HG03280 (cell line): ENCODE data around the gene NTHL1.
"Not testable (repeated sequence)": the region's sequence is repeated elsewhere in the genome, so short reads cannot be mapped to it uniquely, and the experiment has no call there.

ENCODE experiments used
- ATAC-seq: cut with Tn5 transposase; IDR thresholded peaks from one replicate; pipeline ENCODE4 v1.9.1; 2021; ENCODE audit warnings: mild to moderate bottlenecking, moderate library complexity; ENCODE audit not compliant: unreplicated experiment

NTHL1 gene

GRCh38 chr16:2011726-2012125, 35.9 kb downstream of the NTHL1 start:
- ATAC-seq, result not testable (repeated sequence)

- peak; percentile 83 for ATAC-seq
These were observed 37.7 kb downstream of the NTHL1 start, which contains the start of gene ZNF598 for GRCh38 chr16:2009791-2010510. Gene ZNF598 (minus strand): TSS chr16:2009821.

- ATAC-seq, result peak; percentile 36
These were observed 38.4 kb downstream of the NTHL1 start for GRCh38 chr16:2009164-2009711.

GRCh38 chr16:2008631-2009163, 38.9 kb downstream of the NTHL1 start:
- peak; percentile 7 for ATAC-seq

DNA sequence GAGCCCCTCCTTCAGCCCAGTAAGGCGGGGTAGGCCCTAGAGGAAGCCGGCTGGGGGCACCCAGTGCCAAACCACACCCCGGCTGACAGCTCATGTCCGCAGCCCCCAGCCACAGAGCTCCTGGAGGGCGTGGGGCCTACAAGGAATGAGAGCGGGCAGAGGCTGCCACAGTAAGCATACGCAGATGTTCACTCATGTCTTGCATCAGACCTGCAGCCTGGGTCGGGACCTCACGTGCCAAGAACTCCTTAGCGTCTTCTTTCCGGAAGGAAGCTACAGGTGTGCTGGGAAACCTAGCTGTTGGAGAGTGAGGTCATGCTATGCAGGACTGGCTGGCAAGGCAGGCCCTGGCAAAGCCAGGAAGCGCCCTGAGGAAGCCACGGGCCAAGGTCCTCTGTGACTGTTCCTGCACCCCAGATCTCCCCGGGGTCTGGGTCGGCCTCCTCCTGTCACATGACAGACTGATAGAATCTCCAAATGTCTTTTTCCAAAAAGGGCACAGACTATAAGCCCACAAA, 39.6 kb downstream of the NTHL1 start:
- ATAC-seq, result no peak

DNA sequence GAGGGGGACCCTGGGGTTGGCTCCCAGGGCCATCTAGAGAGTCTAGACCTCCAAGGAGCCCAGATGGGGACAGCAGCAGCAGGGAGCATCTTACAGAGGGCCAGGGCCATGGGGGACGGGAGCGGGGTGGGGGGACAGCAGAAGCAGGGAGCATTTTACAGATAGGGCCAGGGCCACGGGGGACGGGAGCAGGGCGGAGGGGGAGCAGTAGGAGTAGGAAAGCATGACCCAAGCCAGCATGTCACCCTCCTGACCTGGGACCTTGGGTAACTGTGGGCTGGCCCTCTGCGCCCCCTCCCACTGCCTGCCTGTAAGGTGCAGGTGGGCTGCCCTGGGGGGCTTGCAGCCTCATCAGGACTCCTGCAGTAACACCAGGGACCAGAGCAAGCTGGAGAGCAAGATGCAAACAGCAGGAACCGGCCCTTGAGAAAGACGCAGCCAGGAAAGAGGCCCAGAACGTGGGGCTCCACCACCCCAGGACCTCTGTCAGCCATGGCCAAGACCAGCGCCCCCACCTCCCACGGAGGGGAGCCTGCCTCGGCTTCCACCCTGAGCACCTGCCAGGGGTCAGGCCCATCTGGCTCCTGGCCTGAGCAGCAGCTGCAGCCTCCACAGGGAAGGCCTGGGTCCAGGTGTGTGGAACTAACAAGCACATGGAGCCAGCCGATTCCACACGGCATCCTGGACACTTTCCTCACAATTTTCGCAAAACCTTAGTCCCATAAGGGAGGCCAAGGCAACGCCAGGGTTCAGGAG, 40.4 kb downstream of the NTHL1 start:
- no peak for ATAC-seq

- ATAC-seq, result no peak
These were observed 41.3 kb downstream of the NTHL1 start for GRCh38 chr16:2006317-2006716.

DNA sequence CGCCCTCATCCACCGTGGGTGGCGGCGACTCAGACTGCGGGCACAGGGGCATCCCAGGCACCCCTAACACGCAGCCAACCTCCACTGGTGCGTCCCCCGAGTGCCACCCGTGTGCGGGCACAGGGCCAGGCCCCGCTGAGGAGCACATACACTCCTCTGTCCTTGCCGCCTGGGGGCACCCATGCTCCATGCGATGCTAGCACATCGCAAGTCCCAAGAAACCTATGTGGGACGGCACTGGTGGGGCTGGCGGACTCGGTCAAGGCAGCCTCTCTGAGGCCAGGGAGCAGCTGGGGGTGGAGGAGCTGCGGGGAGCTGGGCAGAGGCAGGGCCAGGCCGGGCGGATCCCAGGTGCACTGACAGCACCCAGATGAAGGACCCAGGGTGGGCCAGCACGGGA, 42.0 kb downstream of the NTHL1 start:
- no peak for ATAC-seq

- ATAC-seq, result no peak
These were observed 42.7 kb downstream of the NTHL1 start for GRCh38 chr16:2004795-2005517.

DNA sequence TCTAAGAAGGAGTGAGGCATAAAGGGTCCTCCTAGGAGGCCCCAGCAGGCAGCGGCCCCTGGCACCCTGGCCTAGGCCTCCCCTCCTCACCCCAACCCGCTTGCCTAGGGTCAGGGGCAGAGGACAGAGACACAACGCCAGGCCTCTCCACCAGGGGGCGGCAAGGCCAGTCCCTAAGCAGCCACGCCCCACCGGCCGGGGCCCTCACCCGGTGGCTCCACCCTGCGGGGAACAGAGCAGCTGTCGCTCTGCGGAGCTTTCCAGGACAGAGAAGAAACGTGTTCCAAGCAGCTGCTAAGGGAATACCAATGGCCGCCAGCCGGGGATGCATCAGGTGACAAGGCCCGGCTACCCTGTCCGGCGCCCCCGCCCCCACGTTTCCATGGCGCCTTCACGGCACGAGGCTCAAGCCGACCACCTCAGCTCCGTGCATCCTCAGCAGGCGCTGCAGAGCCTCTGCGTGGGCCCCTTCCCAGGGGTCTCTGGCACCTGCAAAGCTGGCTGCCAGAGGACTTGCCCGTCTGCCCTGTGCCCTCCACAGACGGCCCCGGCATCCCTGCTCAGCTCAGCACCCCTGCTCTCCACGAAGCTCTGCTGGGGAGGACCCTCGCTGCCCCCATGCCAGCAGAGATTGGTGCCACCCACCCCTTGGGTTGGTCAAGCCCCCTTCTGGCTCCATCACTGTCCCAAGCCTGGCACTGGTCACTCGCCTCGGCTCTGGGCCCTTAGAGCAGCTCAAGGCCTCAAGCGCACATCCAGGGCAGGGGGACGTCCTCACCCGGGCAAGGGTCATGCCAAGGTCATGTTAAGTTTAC, 43.6 kb downstream of the NTHL1 start:
- peak; percentile 67 for ATAC-seq

DNA sequence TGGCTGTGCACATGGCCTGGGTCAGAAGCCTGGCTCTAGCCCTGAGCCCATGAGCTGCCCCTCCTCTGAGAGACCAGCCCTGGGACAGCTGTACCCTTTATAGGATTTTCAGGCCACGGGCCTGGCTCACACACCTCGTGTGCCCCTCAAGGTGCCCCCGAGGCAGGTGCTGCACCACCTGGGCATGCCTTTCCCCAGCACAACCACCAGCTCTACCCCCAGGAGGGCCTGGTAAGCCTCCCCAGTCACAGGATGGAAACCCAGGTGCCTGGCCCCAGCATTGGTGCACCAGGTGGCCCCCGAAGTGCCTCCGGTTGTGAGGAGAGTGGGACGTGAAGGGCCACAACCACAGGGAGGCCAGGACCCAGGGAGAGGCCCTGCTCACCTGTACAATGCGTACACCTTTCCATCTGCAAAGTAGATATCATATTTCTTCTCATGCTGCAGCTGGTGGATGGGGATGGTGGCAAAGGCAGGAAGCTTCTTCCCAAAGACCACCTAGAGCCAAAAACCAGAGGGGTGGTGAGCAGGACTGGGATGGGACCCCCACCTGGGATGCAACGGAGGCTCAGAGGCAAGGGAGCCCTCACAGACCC, 44.3 kb downstream of the NTHL1 start:
- ATAC-seq, result no peak

- no peak for ATAC-seq
These were observed 45.0 kb downstream of the NTHL1 start for GRCh38 chr16:2002406-2003230.

- no peak for ATAC-seq
These were observed 45.9 kb downstream of the NTHL1 start for GRCh38 chr16:2001456-2002355.

DNA sequence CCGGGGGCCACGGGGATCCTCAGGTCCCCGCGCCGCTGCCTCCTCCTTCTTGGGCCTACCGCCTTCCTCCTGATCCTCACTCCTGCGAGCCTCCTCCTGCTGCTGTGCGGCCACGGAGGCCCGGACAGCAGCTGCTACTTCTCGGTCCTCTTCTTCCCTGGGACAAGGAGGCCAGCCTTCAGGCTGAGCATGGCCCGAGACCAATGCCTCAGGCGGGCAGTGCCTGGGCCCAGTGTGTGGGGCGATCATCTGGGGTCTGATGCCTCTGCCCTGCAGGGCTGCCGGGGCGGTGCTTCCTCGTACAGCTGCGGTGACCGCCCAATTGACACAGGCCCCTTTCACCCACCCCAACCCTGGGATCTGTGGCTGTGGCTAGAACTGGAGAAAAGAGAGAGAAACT, 46.6 kb downstream of the NTHL1 start:
- no peak for ATAC-seq

DNA sequence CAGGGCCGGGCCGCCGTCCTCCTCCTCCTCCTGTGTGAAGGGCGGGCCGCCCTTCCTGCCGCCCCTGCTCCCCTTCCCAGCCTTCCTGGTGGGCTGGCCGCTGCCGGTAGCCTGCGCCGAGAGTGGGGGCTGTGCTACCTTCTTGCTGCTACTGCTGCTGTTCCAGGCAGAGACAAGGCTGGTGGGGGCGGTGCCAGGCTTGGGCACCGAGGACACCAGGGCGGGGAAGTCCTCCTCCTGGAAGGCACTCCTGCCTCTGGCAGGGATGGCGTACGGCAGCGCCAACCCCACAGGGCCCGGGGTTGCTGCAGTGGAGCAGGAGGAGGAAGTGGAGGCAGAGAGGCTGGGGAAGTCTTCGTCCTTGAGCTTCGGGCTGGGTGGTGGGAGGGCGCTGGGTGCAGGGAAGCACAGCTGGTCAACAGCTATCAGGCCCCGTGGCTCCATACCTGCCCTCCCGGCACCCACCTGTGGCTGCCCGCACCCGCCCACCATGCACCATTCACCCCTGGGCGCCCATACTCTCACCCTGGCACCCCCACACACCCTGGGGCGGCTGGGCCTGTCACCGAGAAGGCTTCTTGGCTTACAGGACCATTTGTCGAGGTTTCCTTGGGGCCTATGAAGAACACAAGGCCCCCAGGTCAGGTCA, 47.6 kb downstream of the NTHL1 start:
- ATAC-seq, result no peak

GRCh38 chr16:1998852-1999801, 48.5 kb downstream of the NTHL1 start:
- ATAC-seq, result no peak
